ENCODE results near the gene BACH1. TPM values are rescaled to one million over a fixed set of nuclear protein-coding genes. Genes with fewer than 3 reads are reported as not detected.

Gene BACH1
- total and polyA plus RNA-seq, 2 donors (not counting 3 experiments of a cell fraction or from before 2014, with no cell fraction given), result 7.2 to 28.8 TPM

DNA sequence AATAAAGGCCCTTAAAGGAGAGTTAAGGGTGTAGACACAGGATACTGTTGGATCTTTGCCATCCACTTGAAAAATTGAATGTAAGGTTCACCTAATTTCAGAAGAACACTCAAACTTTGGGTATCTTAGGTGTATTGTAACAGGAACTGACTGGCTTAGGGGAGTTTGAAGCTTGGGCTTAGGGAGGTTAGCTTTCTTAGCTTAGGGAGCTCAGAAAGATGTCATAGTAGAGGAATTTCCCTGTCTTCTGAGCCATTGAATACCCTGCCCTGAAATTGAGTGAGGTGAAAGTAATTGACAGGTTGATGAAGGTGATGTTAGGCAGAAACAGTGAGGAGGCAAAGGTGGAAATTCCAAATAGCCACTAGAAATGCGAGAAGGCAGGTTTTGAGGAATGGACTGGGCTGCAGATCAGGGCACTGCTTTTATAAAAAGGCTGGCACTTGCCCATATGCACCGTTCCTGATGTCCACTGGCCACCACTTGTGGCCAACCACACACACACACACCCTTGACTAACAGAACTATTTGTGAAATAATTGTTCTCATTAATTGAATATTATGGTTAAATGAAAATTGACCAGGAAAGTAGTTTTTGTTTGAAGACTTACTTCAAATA is 16.5 kb downstream of the BACH1 start:
- no peak overlapping the region for H3K27ac ChIP-seq (ENCODE audit: insufficient read depth, low read depth, low read length)
- peaks cover 19% of the 10 kb centered on the region for H3K4me1 ChIP-seq (ENCODE audit: control insufficient read depth, extremely low read depth, insufficient read depth, low read length)
- dilution Hi-C loops (cut with MboI; ENCODE audit: extremely low pct_ligation_motif_present, low sequenced_read_pairs), result no loop called here
- no peak for TF ChIP-seq GATA2 (IDR thresholded peaks at IDR 0.05; ENCODE audit: insufficient read depth, insufficient read length, low read depth, low read length)
- TF ChIP-seq EZH2 (IDR thresholded peaks at IDR 0.05; ENCODE audit: borderline replicate concordance, low read depth, low read length, severe bottlenecking), result no peak
- TF ChIP-seq, protein P1, sequence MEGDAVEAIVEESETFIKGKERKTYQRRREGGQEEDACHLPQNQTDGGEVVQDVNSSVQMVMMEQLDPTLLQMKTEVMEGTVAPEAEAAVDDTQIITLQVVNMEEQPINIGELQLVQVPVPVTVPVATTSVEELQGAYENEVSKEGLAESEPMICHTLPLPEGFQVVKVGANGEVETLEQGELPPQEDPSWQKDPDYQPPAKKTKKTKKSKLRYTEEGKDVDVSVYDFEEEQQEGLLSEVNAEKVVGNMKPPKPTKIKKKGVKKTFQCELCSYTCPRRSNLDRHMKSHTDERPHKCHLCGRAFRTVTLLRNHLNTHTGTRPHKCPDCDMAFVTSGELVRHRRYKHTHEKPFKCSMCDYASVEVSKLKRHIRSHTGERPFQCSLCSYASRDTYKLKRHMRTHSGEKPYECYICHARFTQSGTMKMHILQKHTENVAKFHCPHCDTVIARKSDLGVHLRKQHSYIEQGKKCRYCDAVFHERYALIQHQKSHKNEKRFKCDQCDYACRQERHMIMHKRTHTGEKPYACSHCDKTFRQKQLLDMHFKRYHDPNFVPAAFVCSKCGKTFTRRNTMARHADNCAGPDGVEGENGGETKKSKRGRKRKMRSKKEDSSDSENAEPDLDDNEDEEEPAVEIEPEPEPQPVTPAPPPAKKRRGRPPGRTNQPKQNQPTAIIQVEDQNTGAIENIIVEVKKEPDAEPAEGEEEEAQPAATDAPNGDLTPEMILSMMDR (IDR thresholded peaks at IDR 0.05; ENCODE audit: extremely low read depth in 1 of 2, insufficient read depth in 1 of 2, low read depth in 1 of 2, low read length in 2 of 2), result no peak
- TF ChIP-seq POLR2A (IDR thresholded peaks at IDR 0.05; ENCODE audit: low read depth, low read length), result no peak
- no peak for TF ChIP-seq FOS (IDR thresholded peaks at IDR 0.05; ENCODE audit: borderline replicate concordance, insufficient read depth, low read length)
- TF ChIP-seq JUN (IDR thresholded peaks at IDR 0.05; ENCODE audit: borderline replicate concordance, insufficient read depth, insufficient read length, low read depth), result no peak
- TF ChIP-seq MYC (IDR thresholded peaks at IDR 0.05; ENCODE audit: low read depth, low read length), result no peak
- TF ChIP-seq, protein P2, sequence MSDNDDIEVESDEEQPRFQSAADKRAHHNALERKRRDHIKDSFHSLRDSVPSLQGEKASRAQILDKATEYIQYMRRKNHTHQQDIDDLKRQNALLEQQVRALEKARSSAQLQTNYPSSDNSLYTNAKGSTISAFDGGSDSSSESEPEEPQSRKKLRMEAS (IDR thresholded peaks at IDR 0.05; ENCODE audit: insufficient read depth, insufficient read length), result no peak
- no peak for TF ChIP-seq POLR2AphosphoS5 (IDR thresholded peaks at IDR 0.05; ENCODE audit: insufficient read depth, low read depth, low read length)
- H3K4me2 ChIP-seq (ENCODE audit: insufficient read depth, low read length), result no peak overlapping the region
- H3K4me3 ChIP-seq (replicated peaks in 1 of 3; ENCODE audit: insufficient read depth in 1 of 3, low read depth in 1 of 3, low read length in 3 of 3), result no peak overlapping the region
- no peak for FAIRE-seq
- peaks cover 89% of the 10 kb centered on the region for H3K79me2 ChIP-seq (ENCODE audit: control insufficient read depth, insufficient read depth, low read length)
- H4K20me1 ChIP-seq (replicated peaks; ENCODE audit: control insufficient read depth, extremely low read depth, insufficient read depth, low read length), result peaks cover 24% of the 10 kb centered on the region
- BruUV-seq (replicated peaks), result no TSS peak
- POLR2A ChIA-PET, result no interaction called here
- DNase-seq (ENCODE audit: low read depth, low spot score), result no peak
- H3K9me1 ChIP-seq (replicated peaks; ENCODE audit: control insufficient read depth, extremely low read depth, insufficient read depth, low read length), result peaks cover 3% of the 10 kb centered on the region
- H2AFZ ChIP-seq (ENCODE audit: low read depth, low read length), result no peak overlapping the region
- intact Hi-C loops (cut with micrococcal nuclease), result no loop called here
- CTCF ChIA-PET, result interaction anchor here (1.4 to 2.3 kb wide), 4 partner anchors 15 to 199 kb away, joined by 3 to 18 read pairs (median 8); partner anchors contain the start of gene BACH1
- no peaks in the 10 kb centered on the region for H3K27me3 ChIP-seq (ENCODE audit: control insufficient read depth in 2 of 2, insufficient read depth in 2 of 2, low read length in 2 of 2)
- no peaks in the 10 kb centered on the region for H3K9me3 ChIP-seq (replicated peaks; ENCODE audit: control insufficient read depth, insufficient read depth, low read length)
- H3K9ac ChIP-seq (replicated peaks; ENCODE audit: extremely low read depth, insufficient read depth, low read length), result no peak overlapping the region
- H3K36me3 ChIP-seq (ENCODE audit: control insufficient read depth in 2 of 2, extremely low read depth in 1 of 2, insufficient read depth in 2 of 2, low read length in 2 of 2), result no peaks in the 10 kb centered on the region

Data from endothelial cell of umbilical vein (primary cell).